Mesothelial cell of epicardium (in vitro differentiated cells): ENCODE data around the gene KIF5B. TPM values are rescaled to one million over a fixed set of nuclear protein-coding genes. Genes with fewer than 3 reads are reported as not detected.
"Not testable (repeated sequence)": the region's sequence is repeated elsewhere in the genome, so short reads cannot be mapped to it uniquely, and the experiment has no call there.

Experiments used
- DNase-seq, 2 experiments: peaks; one replicate each; pipeline ENCODE4 v3.0.0; 2021; ENCODE audit warnings: low spot score in 2 of 2; ENCODE audit not compliant: unreplicated experiment in 2 of 2
- H3K27ac Mint-ChIP-seq: 2 replicates; pipeline ENCODE4 v1.8.0; 2021; ENCODE audit warnings: mixed read lengths
- H3K27me3 Mint-ChIP-seq: 2 replicates; pipeline ENCODE4 v1.8.0; 2021; ENCODE audit warnings: low read depth, mixed read lengths
- H3K36me3 Mint-ChIP-seq: 2 replicates; pipeline ENCODE4 v1.8.0; 2021; ENCODE audit warnings: mixed read lengths
- H3K4me1 Mint-ChIP-seq: 2 replicates; pipeline ENCODE4 v1.8.0; 2021; ENCODE audit warnings: mixed read lengths
- H3K4me3 Mint-ChIP-seq: 2 replicates; pipeline ENCODE4 v1.8.0; 2021; ENCODE audit warnings: mild to moderate bottlenecking, moderate library complexity, mixed read lengths
- H3K9me3 Mint-ChIP-seq: 2 replicates; pipeline ENCODE4 v1.8.0; 2021; ENCODE audit warnings: mixed read lengths
- total RNA-seq: library from RNA; stranded (reverse); gene quantifications from 3 replicates; pipeline ENCODE4 v1.2.1, GENCODE V29; 2021
- TF ChIP-seq, protein P1 (sequence below): fragments of 200-600 bp; sonication (generic); IDR thresholded peaks from one replicate; pipeline ENCODE4 v1.5.0; 2021; ENCODE audit warnings: antibody characterized with exemption; ENCODE audit not compliant: unreplicated experiment

KIF5B gene
- total RNA-seq, 1 donor from 2014 or later: 104 TPM

DNA sequence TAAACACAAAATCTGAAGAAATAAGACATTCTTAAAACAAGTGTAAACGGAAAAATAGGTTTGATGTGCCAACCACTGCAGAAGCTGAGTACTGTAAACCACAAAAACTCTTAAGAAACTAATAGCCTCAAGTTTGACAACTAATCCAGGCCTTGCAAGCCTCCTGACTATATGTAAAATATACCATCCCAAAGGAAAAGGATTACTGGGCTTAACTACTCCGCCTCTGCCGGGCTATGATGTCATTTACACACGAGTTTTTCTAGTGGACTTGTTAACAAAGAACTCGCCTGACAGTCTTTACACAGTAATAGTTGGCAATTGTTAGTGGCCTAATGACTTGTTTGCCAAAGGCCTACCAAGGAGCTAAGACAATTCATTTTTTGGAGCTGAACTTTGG lies 2.1 kb downstream of the KIF5B start:
- TF ChIP-seq, protein P1, sequence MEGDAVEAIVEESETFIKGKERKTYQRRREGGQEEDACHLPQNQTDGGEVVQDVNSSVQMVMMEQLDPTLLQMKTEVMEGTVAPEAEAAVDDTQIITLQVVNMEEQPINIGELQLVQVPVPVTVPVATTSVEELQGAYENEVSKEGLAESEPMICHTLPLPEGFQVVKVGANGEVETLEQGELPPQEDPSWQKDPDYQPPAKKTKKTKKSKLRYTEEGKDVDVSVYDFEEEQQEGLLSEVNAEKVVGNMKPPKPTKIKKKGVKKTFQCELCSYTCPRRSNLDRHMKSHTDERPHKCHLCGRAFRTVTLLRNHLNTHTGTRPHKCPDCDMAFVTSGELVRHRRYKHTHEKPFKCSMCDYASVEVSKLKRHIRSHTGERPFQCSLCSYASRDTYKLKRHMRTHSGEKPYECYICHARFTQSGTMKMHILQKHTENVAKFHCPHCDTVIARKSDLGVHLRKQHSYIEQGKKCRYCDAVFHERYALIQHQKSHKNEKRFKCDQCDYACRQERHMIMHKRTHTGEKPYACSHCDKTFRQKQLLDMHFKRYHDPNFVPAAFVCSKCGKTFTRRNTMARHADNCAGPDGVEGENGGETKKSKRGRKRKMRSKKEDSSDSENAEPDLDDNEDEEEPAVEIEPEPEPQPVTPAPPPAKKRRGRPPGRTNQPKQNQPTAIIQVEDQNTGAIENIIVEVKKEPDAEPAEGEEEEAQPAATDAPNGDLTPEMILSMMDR: no peak
- H3K9me3 Mint-ChIP-seq: no peaks in the 10 kb centered on the region
- H3K27ac Mint-ChIP-seq: peak overlapping the region; percentile 99
- H3K27me3 Mint-ChIP-seq: no peaks in the 10 kb centered on the region
- no peaks in the 10 kb centered on the region for H3K36me3 Mint-ChIP-seq
- H3K4me3 Mint-ChIP-seq: peak overlapping the region; percentile 98
- H3K4me1 Mint-ChIP-seq: peaks cover 64% of the 10 kb centered on the region
- no peak for DNase-seq

DNA sequence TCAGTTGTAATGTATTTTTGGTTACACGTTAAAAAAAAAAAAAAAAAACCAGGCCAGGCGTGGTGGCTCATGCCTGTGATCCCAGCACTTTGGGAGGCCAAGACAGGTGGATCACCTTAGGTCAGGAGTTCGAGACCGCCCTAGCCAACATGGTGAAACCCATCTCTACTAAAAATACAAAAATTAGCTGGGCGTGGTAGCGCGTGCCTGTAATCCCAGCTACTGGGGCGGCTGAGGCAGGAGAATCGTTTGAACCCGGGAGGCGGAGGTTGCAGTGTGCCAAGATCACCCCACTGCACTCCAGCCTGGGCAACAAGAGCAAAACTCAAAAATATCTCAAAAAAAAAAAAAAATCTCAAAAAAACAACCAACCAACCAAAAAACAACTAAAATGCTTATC lies 2.8 kb downstream of the KIF5B start:
- Mint-ChIP-seq H3K4me3 (peak overlapping the region; percentile 58), H3K4me1 (peaks cover 66% of the 10 kb centered on the region), H3K27ac (peak overlapping the region; percentile 72)
- not testable (repeated sequence) for H3K27me3 Mint-ChIP-seq, H3K9me3 Mint-ChIP-seq, DNase-seq, H3K36me3 Mint-ChIP-seq

DNA sequence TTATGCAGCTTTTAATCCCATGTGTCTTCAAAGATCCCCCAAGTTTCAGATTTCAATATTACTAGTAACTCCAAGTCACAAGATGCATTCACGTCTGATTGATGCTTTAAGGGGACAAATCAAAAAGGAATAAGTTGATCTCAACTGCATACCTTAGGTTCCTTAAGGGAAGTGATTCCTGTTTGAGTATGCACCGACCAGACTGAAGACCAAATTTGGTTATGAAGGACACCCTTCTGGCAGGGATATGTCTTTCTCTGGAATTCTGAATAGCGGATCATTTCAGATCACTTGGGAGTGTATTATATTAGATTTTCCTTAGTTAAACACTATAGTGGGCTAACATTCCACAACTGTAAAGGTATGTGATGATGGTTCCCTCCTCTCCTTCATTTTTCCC lies 4.3 kb downstream of the KIF5B start:
- no peaks in the 10 kb centered on the region for H3K27me3 Mint-ChIP-seq
- H3K27ac Mint-ChIP-seq: peak overlapping the region; percentile 81
- DNase-seq: no peak
- peaks cover 67% of the 10 kb centered on the region for H3K4me1 Mint-ChIP-seq
- H3K36me3 Mint-ChIP-seq: peaks cover 9% of the 10 kb centered on the region
- H3K9me3 Mint-ChIP-seq: no peaks in the 10 kb centered on the region
- peak overlapping the region; percentile 14 for H3K4me3 Mint-ChIP-seq
- TF ChIP-seq, protein P1: no peak

DNA sequence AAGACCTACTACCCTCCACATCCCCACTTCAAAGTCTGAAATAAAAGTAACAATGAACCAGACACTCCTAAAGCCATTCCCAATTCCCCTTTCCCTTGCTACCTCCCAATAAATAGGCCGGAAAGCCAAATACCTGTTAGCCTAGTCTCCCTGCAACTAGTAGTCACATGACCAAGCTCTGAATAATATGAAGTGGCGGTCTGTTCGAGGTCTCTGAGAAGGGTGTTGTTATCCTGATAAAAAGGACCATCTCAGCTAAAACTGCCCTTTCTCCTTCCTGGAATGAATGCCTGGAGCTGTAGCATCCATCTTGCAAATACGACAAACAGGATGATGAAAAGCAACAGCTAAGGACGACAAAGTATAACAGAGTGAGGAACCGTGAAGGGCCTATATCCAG lies 6.0 kb downstream of the KIF5B start:
- Mint-ChIP-seq H3K4me1 (peaks cover 61% of the 10 kb centered on the region), H3K4me3 (peak overlapping the region; percentile 6)
- TF ChIP-seq, protein P1: no peak

DNA sequence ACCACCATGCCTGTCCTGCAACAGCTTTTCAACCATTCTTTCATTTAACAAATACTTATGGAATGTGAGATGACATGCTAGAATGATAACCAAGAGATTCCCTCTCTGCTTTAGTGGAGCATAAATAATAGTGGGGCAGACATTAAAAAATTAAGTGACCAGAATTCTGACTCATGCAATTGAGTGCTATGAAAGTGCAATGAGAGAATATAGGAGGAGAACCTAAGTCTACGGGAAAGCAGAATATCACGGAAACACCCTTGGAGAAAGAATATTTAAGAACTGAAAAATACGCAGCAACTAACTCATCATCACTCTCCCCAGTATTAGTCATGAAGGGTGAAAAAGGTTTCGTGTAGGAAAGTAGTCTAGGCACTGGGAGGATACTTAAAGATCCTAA lies 7.1 kb downstream of the KIF5B start:
- DNase-seq: no peak
- H3K36me3 Mint-ChIP-seq: peaks cover 32% of the 10 kb centered on the region
- peak overlapping the region; percentile 27 for H3K27ac Mint-ChIP-seq
- H3K9me3 Mint-ChIP-seq: no peaks in the 10 kb centered on the region
- no peak overlapping the region for H3K4me3 Mint-ChIP-seq
- no peaks in the 10 kb centered on the region for H3K27me3 Mint-ChIP-seq
- peaks cover 52% of the 10 kb centered on the region for H3K4me1 Mint-ChIP-seq
- TF ChIP-seq, protein P1: no peak

More for the DNA sequence above, 6.0 kb downstream of the KIF5B start:
- Mint-ChIP-seq H3K27me3 (no peaks in the 10 kb centered on the region), H3K36me3 (peaks cover 21% of the 10 kb centered on the region), H3K9me3 (no peaks in the 10 kb centered on the region), H3K27ac (peak overlapping the region; percentile 60)
- DNase-seq: no peak

DNA sequence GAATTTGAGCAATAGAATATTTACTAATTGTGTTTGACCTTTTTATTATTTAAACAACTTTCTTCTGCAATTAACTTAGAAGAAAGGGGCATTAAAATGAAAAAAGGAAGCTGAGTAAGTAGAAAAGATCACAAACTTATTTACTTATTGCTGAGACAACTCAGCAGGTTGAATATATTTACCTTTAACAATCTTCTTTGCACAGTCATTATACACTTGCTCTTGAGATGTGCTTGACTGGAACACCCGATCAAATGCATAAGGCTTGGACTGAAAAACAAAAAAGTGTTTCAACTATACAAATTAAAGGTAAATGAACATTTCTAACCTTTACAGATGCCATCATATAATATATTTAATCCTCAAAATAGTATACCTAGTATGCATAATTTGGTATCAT lies 7.9 kb downstream of the KIF5B start:
- peaks cover 49% of the 10 kb centered on the region for H3K4me1 Mint-ChIP-seq
- H3K4me3 Mint-ChIP-seq: no peak overlapping the region
- H3K27me3 Mint-ChIP-seq: no peaks in the 10 kb centered on the region
- H3K36me3 Mint-ChIP-seq: peaks cover 36% of the 10 kb centered on the region
- no peaks in the 10 kb centered on the region for H3K9me3 Mint-ChIP-seq
- DNase-seq: no peak
- H3K27ac Mint-ChIP-seq: no peak overlapping the region
- TF ChIP-seq, protein P1: no peak
